ENCODE data around the gene CCDC69.
"Not testable (repeated sequence)": the region's sequence is repeated elsewhere in the genome, so short reads cannot be mapped to it uniquely, and the experiment has no call there.

Gene CCDC69

GRCh38 chr5:151198861-151199260 lies 25.0 kb downstream of the CCDC69 start:
- Histone ChIP-seq H3K4me1 (ENCODE audit: control insufficient read depth in 2 of 2, insufficient read depth in 2 of 2, low read length in 2 of 2) (no peaks in the 10 kb centered on the region), H3K36me3 (ENCODE audit: control insufficient read depth in 2 of 2, insufficient read depth in 2 of 2, low read length in 2 of 2) (peaks cover 0 to 16% of the 10 kb centered on the region in 2 donors), H3K9me3 (ENCODE audit: control insufficient read depth in 2 of 2, low read length in 2 of 2) (no peaks in the 10 kb centered on the region), H3K27ac (ENCODE audit: low read depth in 2 of 2, low read length in 2 of 2) (no peak overlapping the region), H3K27me3 (ENCODE audit: control insufficient read depth in 2 of 2, insufficient read depth in 2 of 2, low read length in 2 of 2) (no peaks in the 10 kb centered on the region), H3K9ac (ENCODE audit: low read depth in 1 of 2, low read length in 2 of 2) (no peak overlapping the region), H3K4me3 (ENCODE audit: low read length in 2 of 2) (no peak overlapping the region)

- peaks cover 0 to 16% of the 10 kb centered on the region in 2 donors for H3K36me3 ChIP-seq (ENCODE audit: control insufficient read depth in 2 of 2, insufficient read depth in 2 of 2, low read length in 2 of 2)
- H3K9me3 ChIP-seq (ENCODE audit: control insufficient read depth in 2 of 2, low read length in 2 of 2); H3K27me3 ChIP-seq (ENCODE audit: control insufficient read depth in 2 of 2, insufficient read depth in 2 of 2, low read length in 2 of 2); H3K27ac ChIP-seq (ENCODE audit: low read depth in 2 of 2, low read length in 2 of 2); H3K9ac ChIP-seq (ENCODE audit: low read depth in 1 of 2, low read length in 2 of 2); H3K4me3 ChIP-seq (ENCODE audit: low read length in 2 of 2); H3K4me1 ChIP-seq (ENCODE audit: control insufficient read depth in 2 of 2, insufficient read depth in 2 of 2, low read length in 2 of 2): not testable (repeated sequence)
Observed at GRCh38 chr5:151197291-151197600, 26.6 kb downstream of the CCDC69 start.

- Histone ChIP-seq H3K27ac (ENCODE audit: low read depth in 2 of 2, low read length in 2 of 2) (no peak overlapping the region), H3K9ac (ENCODE audit: low read depth in 1 of 2, low read length in 2 of 2) (no peak overlapping the region)
Observed at GRCh38 chr5:151196556-151197290, 27.2 kb downstream of the CCDC69 start.

DNA sequence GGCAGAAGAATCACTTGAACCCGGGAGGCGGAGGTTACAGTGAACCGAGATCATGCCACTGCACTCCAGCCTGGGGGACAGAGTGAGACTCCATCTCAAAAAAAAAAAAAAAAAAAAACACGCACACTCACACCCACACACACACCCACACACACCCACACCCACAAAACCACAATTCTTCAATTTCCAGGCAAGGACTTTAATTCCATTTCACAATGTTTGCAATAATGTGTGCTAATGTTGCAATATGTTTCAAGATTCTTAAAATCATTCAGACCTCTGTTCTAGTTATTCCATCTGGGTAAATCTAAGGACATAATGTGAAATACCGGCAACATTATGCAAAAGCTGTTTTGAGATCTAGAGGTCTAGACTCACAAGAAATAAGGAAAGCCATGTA lies 28.3 kb downstream of the CCDC69 start:
- Histone ChIP-seq H3K9me3 (ENCODE audit: control insufficient read depth in 2 of 2, low read length in 2 of 2) (no peaks in the 10 kb centered on the region), H3K36me3 (ENCODE audit: control insufficient read depth in 2 of 2, insufficient read depth in 2 of 2, low read length in 2 of 2) (peaks cover 0 to 10% of the 10 kb centered on the region in 2 donors), H3K27me3 (ENCODE audit: control insufficient read depth in 2 of 2, insufficient read depth in 2 of 2, low read length in 2 of 2) (no peaks in the 10 kb centered on the region), H3K4me3 (ENCODE audit: low read length in 2 of 2) (no peak overlapping the region), H3K4me1 (ENCODE audit: control insufficient read depth in 2 of 2, insufficient read depth in 2 of 2, low read length in 2 of 2) (no peaks in the 10 kb centered on the region), H3K9ac (ENCODE audit: low read depth in 1 of 2, low read length in 2 of 2) (no peak overlapping the region), H3K27ac (ENCODE audit: low read depth in 2 of 2, low read length in 2 of 2) (no peak overlapping the region)

More at GRCh38 chr5:151196556-151197290, 27.2 kb downstream of the CCDC69 start:
- Histone ChIP-seq H3K27me3 (ENCODE audit: control insufficient read depth in 2 of 2, insufficient read depth in 2 of 2, low read length in 2 of 2) (no peaks in the 10 kb centered on the region), H3K36me3 (ENCODE audit: control insufficient read depth in 2 of 2, insufficient read depth in 2 of 2, low read length in 2 of 2) (peaks cover 0 to 16% of the 10 kb centered on the region in 2 donors), H3K9me3 (ENCODE audit: control insufficient read depth in 2 of 2, low read length in 2 of 2) (no peaks in the 10 kb centered on the region), H3K4me3 (ENCODE audit: low read length in 2 of 2) (no peak overlapping the region), H3K4me1 (ENCODE audit: control insufficient read depth in 2 of 2, insufficient read depth in 2 of 2, low read length in 2 of 2) (no peaks in the 10 kb centered on the region)

DNA sequence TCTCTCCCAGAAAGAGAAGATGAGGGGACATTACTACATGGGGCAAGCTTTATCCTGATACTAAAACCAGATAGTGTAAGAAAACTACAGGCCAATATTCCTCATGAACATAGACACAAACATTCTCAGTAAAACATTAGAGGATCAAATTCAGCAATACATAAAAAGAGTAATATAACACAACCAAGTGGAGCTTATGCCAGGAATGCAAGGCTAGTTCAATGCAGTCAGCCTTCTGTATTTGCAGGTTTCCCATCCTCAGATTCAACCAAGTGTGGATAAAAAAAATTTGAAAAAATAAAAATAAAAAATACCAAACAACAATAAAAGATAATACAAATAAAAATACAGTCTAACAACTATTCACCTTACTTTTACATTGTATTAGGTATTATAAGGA lies 31.3 kb downstream of the CCDC69 start:
- peaks cover 0 to 3% of the 10 kb centered on the region in 2 donors for H3K36me3 ChIP-seq (ENCODE audit: control insufficient read depth in 2 of 2, insufficient read depth in 2 of 2, low read length in 2 of 2)
- no peaks in the 10 kb centered on the region for H3K4me1 ChIP-seq (ENCODE audit: control insufficient read depth in 2 of 2, insufficient read depth in 2 of 2, low read length in 2 of 2)

DNA sequence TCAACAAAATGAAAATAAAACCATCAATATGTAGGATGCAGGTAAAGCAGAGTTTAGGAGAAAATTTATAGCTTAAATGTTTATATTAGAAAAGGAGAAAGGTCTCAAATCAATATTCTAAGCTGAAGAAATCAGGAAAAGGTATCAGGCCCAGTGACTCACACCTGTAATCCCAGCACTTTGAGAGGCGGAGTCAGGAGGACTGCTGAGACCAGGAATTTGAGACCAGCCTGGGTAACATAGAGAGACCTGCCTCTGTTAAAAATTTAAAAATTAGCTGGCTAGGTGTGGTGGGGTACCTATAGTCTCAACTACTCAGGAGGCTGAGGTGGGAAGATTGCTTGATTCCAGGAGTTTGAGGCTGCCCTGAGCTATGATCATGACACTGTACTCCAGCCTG lies 32.2 kb downstream of the CCDC69 start:
- Histone ChIP-seq H3K36me3 (ENCODE audit: control insufficient read depth in 2 of 2, insufficient read depth in 2 of 2, low read length in 2 of 2) (peaks cover 0 to 10% of the 10 kb centered on the region in 2 donors), H3K9ac (ENCODE audit: low read depth in 1 of 2, low read length in 2 of 2) (no peak overlapping the region), H3K9me3 (ENCODE audit: control insufficient read depth in 2 of 2, low read length in 2 of 2) (no peaks in the 10 kb centered on the region), H3K4me3 (ENCODE audit: low read length in 2 of 2) (no peak overlapping the region), H3K27ac (ENCODE audit: low read depth in 2 of 2, low read length in 2 of 2) (no peak overlapping the region), H3K27me3 (ENCODE audit: control insufficient read depth in 2 of 2, insufficient read depth in 2 of 2, low read length in 2 of 2) (no peaks in the 10 kb centered on the region), H3K4me1 (ENCODE audit: control insufficient read depth in 2 of 2, insufficient read depth in 2 of 2, low read length in 2 of 2) (no peaks in the 10 kb centered on the region)

More for the DNA sequence above, 31.3 kb downstream of the CCDC69 start:
- Histone ChIP-seq H3K27me3 (ENCODE audit: control insufficient read depth in 2 of 2, insufficient read depth in 2 of 2, low read length in 2 of 2) (no peaks in the 10 kb centered on the region), H3K9me3 (ENCODE audit: control insufficient read depth in 2 of 2, low read length in 2 of 2) (no peaks in the 10 kb centered on the region), H3K27ac (ENCODE audit: low read depth in 2 of 2, low read length in 2 of 2) (no peak overlapping the region), H3K4me3 (ENCODE audit: low read length in 2 of 2) (no peak overlapping the region), H3K9ac (ENCODE audit: low read depth in 1 of 2, low read length in 2 of 2) (no peak overlapping the region)

- Histone ChIP-seq H3K9me3 (ENCODE audit: control insufficient read depth in 2 of 2, low read length in 2 of 2) (no peaks in the 10 kb centered on the region), H3K36me3 (ENCODE audit: control insufficient read depth in 2 of 2, insufficient read depth in 2 of 2, low read length in 2 of 2) (peaks cover 0 to 19% of the 10 kb centered on the region in 2 donors), H3K27ac (ENCODE audit: low read depth in 2 of 2, low read length in 2 of 2) (no peak overlapping the region), H3K27me3 (ENCODE audit: control insufficient read depth in 2 of 2, insufficient read depth in 2 of 2, low read length in 2 of 2) (no peaks in the 10 kb centered on the region), H3K4me3 (ENCODE audit: low read length in 2 of 2) (no peak overlapping the region), H3K4me1 (ENCODE audit: control insufficient read depth in 2 of 2, insufficient read depth in 2 of 2, low read length in 2 of 2) (no peaks in the 10 kb centered on the region), H3K9ac (ENCODE audit: low read depth in 1 of 2, low read length in 2 of 2) (no peak overlapping the region)
Observed at GRCh38 chr5:151189151-151189550, 34.7 kb downstream of the CCDC69 start.

DNA sequence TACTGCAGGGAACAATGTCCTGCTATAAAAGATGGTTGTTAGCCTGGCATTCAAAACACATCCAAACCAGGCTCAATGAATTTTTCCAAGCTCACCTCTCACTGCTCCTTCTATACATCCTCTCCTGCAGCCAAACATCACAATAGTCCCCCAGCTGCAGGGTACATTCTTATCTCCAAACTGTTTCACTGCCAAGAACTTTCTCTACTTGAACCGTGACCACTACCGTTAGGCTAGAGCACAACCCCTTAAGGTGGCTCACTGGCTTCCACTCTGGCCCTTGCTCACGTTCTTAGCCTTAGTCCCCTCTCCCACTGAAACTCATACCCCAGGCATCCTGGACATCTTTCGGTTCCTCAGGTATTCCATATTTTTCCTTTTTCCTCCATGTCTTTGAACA lies 37.4 kb downstream of the CCDC69 start:
- H3K9ac ChIP-seq (ENCODE audit: low read depth in 1 of 2, low read length in 2 of 2) = no peak overlapping the region
- H3K4me1 ChIP-seq (ENCODE audit: control insufficient read depth in 2 of 2, insufficient read depth in 2 of 2, low read length in 2 of 2) = no peaks in the 10 kb centered on the region
- no peak overlapping the region for H3K27ac ChIP-seq (ENCODE audit: low read depth in 2 of 2, low read length in 2 of 2)
- H3K27me3 ChIP-seq (ENCODE audit: control insufficient read depth in 2 of 2, insufficient read depth in 2 of 2, low read length in 2 of 2) = no peaks in the 10 kb centered on the region
- H3K4me3 ChIP-seq (ENCODE audit: low read length in 2 of 2) = no peak overlapping the region
- H3K36me3 ChIP-seq (ENCODE audit: control insufficient read depth in 2 of 2, insufficient read depth in 2 of 2, low read length in 2 of 2) = peaks cover 0 to 19% of the 10 kb centered on the region in 2 donors
- no peaks in the 10 kb centered on the region for H3K9me3 ChIP-seq (ENCODE audit: control insufficient read depth in 2 of 2, low read length in 2 of 2)

DNA sequence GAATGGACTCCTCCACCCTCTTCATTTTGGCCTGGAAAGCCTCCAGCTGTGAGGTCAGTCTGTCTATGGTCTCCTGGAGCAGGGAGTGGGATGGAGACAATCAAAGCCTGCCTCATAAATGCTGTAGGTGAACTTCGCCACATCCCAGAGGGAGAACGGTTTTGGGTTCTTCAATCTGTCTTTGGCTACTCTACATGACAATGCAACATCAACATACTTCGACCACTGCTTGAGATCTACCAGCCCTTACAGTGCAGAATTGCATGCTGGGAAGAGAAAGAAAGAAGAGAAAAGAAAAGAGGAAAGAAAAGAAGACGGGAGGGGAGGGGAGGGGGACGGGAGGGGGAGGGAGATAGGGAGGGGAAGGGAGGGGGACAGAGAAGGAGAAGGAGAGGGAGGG lies 37.8 kb downstream of the CCDC69 start:
- Histone ChIP-seq H3K27ac (ENCODE audit: low read depth in 2 of 2, low read length in 2 of 2) (no peak overlapping the region), H3K4me1 (ENCODE audit: control insufficient read depth in 2 of 2, insufficient read depth in 2 of 2, low read length in 2 of 2) (no peaks in the 10 kb centered on the region), H3K9ac (ENCODE audit: low read depth in 1 of 2, low read length in 2 of 2) (no peak overlapping the region), H3K27me3 (ENCODE audit: control insufficient read depth in 2 of 2, insufficient read depth in 2 of 2, low read length in 2 of 2) (no peaks in the 10 kb centered on the region), H3K36me3 (ENCODE audit: control insufficient read depth in 2 of 2, insufficient read depth in 2 of 2, low read length in 2 of 2) (peaks cover 0 to 19% of the 10 kb centered on the region in 2 donors), H3K9me3 (ENCODE audit: control insufficient read depth in 2 of 2, low read length in 2 of 2) (no peaks in the 10 kb centered on the region), H3K4me3 (ENCODE audit: low read length in 2 of 2) (no peak overlapping the region)

- peaks cover 0 to 19% of the 10 kb centered on the region in 2 donors for H3K36me3 ChIP-seq (ENCODE audit: control insufficient read depth in 2 of 2, insufficient read depth in 2 of 2, low read length in 2 of 2)
- H3K27me3 ChIP-seq (ENCODE audit: control insufficient read depth in 2 of 2, insufficient read depth in 2 of 2, low read length in 2 of 2) = no peaks in the 10 kb centered on the region
- no peak overlapping the region for H3K9ac ChIP-seq (ENCODE audit: low read depth in 1 of 2, low read length in 2 of 2)
- H3K4me3 ChIP-seq (ENCODE audit: low read length in 2 of 2) = no peak overlapping the region
- H3K27ac ChIP-seq (ENCODE audit: low read depth in 2 of 2, low read length in 2 of 2) = no peak overlapping the region
- H3K9me3 ChIP-seq (ENCODE audit: control insufficient read depth in 2 of 2, low read length in 2 of 2) = no peaks in the 10 kb centered on the region
- no peaks in the 10 kb centered on the region for H3K4me1 ChIP-seq (ENCODE audit: control insufficient read depth in 2 of 2, insufficient read depth in 2 of 2, low read length in 2 of 2)
Observed at GRCh38 chr5:151184316-151185042, 39.4 kb downstream of the CCDC69 start.

Data from mucosa of rectum (tissue), 2 donors.